Measurements from ENCODE around the gene SHC3.

DNA sequence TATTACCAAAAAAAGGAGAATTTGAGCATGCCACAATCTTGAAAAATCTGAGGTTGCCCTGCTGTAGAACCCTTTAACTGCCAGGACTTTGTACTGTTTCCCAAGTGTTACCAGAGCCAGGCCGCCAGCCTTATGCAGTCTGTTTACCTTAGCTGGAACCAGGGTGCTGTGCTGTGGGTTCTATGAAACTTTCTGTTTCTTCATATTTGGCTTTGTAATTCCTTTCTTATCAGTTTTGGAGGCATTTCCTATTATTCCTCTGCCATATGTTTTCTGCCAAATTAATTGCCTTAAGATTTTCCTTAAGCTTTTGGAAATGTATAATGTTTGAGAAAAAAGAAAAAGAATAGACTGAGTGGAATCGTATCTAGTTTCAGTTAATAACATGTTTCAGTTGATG lies 185.3 kb downstream of the SHC3 start:
- TF ChIP-seq, protein P1, sequence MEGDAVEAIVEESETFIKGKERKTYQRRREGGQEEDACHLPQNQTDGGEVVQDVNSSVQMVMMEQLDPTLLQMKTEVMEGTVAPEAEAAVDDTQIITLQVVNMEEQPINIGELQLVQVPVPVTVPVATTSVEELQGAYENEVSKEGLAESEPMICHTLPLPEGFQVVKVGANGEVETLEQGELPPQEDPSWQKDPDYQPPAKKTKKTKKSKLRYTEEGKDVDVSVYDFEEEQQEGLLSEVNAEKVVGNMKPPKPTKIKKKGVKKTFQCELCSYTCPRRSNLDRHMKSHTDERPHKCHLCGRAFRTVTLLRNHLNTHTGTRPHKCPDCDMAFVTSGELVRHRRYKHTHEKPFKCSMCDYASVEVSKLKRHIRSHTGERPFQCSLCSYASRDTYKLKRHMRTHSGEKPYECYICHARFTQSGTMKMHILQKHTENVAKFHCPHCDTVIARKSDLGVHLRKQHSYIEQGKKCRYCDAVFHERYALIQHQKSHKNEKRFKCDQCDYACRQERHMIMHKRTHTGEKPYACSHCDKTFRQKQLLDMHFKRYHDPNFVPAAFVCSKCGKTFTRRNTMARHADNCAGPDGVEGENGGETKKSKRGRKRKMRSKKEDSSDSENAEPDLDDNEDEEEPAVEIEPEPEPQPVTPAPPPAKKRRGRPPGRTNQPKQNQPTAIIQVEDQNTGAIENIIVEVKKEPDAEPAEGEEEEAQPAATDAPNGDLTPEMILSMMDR (conservative IDR thresholded peaks at IDR 0.05 in 1 of 2, IDR thresholded peaks at IDR 0.05 in 1 of 2; ENCODE audit: low read depth in 1 of 2, low read length in 2 of 2), result no peak
- TF ChIP-seq EZH2 (IDR thresholded peaks at IDR 0.05; ENCODE audit: low read length, missing control alignments), result no peak
